GM23338 (cell line): Measurements from ENCODE around the gene SUGCT.

Experiments used
- CREB1 ChIP-seq: fragments of 250-450 bp; sonication (Bioruptor Pico); IDR thresholded peaks from 2 replicates; pipeline ENCODE4 v1.5.0; 2020; ENCODE audit warnings: low read depth, mild to moderate bottlenecking, moderate library complexity
- EZH2 ChIP-seq: fragments of 200-600 bp; sonication (generic); IDR thresholded peaks from one replicate; pipeline ENCODE4 v1.8.0; 2017; ENCODE audit warnings: antibody characterized with exemption, mild to moderate bottlenecking, low read depth; ENCODE audit not compliant: unreplicated experiment
- POLR2AphosphoS5 ChIP-seq: IDR thresholded peaks from 2 replicates; pipeline ENCODE4 v1.6.1; 2016; ENCODE audit warnings: antibody characterized with exemption, low read depth
- ZNF331 ChIP-seq: fragments of 250-450 bp; sonication (Bioruptor Pico); IDR thresholded peaks from 2 replicates; pipeline ENCODE4 v1.5.0; 2020; ENCODE audit warnings: low read depth, mild to moderate bottlenecking, moderate library complexity
- TF ChIP-seq, protein P1 (sequence below), 2 experiments: fragments of 200-600 bp in 1 of 2; sonication (generic) in 1 of 2; conservative IDR thresholded peaks; 2 replicates each; pipeline versions ENCODE4 v1.5.1 to v1.6.1; 2016 to 2017; ENCODE audit warnings: antibody characterized with exemption in 2 of 2, low read depth in 2 of 2, mild to moderate bottlenecking in 2 of 2, moderate library complexity in 1 of 2
- TF ChIP-seq, protein P2 (sequence below): IDR thresholded peaks from one replicate; pipeline ENCODE4 v1.6.1; 2018; ENCODE audit warnings: antibody characterized with exemption; ENCODE audit not compliant: unreplicated experiment

DNA sequence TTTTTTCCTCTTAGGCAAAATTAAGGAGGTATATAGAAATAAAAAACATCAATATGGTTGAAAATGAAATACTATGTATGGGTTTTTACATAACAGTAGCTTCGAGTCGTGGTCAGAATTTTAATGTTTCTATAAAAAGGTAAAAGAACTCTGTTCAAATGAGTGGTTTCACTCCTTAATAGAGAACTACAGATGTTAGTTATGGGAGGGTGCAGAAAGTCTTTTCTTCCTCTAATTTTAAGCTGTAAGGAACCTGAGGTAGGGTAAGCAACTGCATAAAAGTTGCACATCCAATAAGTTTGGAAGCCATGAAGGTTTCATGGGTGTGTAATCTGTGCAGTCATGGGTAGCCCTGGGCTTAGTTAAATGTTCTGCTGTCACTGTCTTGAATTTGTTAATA lies 141.3 kb downstream of the SUGCT start:
- TF ChIP-seq POLR2AphosphoS5 (no peak), ZNF331 (CRISPR knock-in tag) (no peak), EZH2 (no peak), CREB1 (CRISPR knock-in tag) (no peak)
- TF ChIP-seq, protein P1, sequence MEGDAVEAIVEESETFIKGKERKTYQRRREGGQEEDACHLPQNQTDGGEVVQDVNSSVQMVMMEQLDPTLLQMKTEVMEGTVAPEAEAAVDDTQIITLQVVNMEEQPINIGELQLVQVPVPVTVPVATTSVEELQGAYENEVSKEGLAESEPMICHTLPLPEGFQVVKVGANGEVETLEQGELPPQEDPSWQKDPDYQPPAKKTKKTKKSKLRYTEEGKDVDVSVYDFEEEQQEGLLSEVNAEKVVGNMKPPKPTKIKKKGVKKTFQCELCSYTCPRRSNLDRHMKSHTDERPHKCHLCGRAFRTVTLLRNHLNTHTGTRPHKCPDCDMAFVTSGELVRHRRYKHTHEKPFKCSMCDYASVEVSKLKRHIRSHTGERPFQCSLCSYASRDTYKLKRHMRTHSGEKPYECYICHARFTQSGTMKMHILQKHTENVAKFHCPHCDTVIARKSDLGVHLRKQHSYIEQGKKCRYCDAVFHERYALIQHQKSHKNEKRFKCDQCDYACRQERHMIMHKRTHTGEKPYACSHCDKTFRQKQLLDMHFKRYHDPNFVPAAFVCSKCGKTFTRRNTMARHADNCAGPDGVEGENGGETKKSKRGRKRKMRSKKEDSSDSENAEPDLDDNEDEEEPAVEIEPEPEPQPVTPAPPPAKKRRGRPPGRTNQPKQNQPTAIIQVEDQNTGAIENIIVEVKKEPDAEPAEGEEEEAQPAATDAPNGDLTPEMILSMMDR (conservative IDR thresholded peaks at IDR 0.05; ENCODE audit: low read depth in 2 of 2) = no peak
- TF ChIP-seq, protein P2, sequence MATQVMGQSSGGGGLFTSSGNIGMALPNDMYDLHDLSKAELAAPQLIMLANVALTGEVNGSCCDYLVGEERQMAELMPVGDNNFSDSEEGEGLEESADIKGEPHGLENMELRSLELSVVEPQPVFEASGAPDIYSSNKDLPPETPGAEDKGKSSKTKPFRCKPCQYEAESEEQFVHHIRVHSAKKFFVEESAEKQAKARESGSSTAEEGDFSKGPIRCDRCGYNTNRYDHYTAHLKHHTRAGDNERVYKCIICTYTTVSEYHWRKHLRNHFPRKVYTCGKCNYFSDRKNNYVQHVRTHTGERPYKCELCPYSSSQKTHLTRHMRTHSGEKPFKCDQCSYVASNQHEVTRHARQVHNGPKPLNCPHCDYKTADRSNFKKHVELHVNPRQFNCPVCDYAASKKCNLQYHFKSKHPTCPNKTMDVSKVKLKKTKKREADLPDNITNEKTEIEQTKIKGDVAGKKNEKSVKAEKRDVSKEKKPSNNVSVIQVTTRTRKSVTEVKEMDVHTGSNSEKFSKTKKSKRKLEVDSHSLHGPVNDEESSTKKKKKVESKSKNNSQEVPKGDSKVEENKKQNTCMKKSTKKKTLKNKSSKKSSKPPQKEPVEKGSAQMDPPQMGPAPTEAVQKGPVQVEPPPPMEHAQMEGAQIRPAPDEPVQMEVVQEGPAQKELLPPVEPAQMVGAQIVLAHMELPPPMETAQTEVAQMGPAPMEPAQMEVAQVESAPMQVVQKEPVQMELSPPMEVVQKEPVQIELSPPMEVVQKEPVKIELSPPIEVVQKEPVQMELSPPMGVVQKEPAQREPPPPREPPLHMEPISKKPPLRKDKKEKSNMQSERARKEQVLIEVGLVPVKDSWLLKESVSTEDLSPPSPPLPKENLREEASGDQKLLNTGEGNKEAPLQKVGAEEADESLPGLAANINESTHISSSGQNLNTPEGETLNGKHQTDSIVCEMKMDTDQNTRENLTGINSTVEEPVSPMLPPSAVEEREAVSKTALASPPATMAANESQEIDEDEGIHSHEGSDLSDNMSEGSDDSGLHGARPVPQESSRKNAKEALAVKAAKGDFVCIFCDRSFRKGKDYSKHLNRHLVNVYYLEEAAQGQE = no peak
